Stimulated activated CD8-positive, alpha-beta memory T cell treated with anti-CD3 and anti-CD28 coated beads, Interleukin-4, amount 100 ng/mL, for 4 hours (primary cell): Measurements from ENCODE around the gene VEPH1.
"Not testable (repeated sequence)": the region's sequence is repeated elsewhere in the genome, so short reads cannot be mapped to it uniquely, and the experiment has no call there.

ENCODE experiments used
- DNase-seq, 2 donors: peaks; one replicate each; pipeline ENCODE4 v3.0.0-alpha.2; 2020; ENCODE audit warnings: low read depth in 2 of 2, low spot score in 1 of 2

VEPH1 gene

GRCh38 chr3:157355276-157355675 lies 147.9 kb downstream of the VEPH1 start:
- DNase-seq = no peak

DNA sequence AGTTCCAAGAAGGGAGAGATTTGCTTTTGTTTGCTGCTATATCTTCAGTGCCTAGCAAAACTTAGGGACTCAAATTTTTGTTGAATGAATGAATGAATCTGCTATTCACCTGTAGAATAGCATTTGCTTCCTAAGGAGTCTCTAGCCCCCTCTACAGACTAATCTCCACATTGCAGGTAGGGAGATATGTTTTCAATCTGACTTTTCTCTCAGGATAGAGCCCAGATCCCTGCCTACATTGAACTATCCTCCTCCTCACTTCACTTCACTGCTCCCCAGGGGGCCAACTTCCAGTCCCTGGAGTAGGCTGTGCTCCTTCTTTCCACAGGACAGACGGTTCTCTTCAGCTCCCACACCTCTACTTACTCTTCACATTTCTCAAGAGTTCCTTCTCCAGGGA lies 148.5 kb downstream of the VEPH1 start:
- no peak for DNase-seq

DNA sequence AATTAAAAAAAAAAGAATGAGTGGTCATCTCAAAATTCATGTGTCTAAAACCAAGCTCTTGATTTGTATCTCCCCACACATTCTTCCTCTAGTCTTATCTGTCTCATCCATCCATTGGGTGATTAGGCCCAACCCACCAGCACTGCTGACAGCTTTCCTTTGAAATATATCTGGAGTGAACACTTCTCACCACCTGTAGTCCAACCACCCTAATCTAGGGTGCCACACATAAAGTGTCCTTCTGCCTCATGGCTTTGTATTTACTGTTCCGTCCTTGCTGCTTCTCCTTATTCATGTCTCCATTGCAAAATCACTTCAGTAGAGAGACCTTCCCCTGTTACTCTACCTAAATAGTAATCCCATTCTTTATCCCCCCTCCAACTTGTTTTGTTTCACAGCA lies 149.0 kb downstream of the VEPH1 start:
- no peak for DNase-seq

- no peak for DNase-seq
Measured at GRCh38 chr3:157353652-157354051, 149.6 kb downstream of the VEPH1 start.

DNA sequence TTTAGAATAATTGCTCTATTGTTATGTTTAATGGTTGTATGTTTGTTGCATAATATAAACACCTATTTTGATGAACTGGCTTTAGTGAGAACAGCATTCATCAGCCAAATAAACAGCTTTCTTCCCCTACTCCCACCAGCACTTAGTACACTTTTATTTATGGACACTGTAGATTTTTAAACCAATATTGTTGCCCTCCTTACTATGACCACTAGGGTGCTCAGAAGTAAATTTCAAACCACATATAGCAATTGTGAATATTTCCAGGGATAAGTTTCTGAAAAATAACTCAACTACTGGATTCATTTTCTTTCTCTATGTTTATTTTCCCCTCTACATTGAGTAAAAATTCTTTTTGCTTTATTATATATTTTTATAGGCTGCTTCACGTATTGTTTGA lies 151.2 kb downstream of the VEPH1 start:
- DNase-seq = no peak

GRCh38 chr3:157350651-157351050 lies 152.6 kb downstream of the VEPH1 start:
- DNase-seq = not testable (repeated sequence)

DNA sequence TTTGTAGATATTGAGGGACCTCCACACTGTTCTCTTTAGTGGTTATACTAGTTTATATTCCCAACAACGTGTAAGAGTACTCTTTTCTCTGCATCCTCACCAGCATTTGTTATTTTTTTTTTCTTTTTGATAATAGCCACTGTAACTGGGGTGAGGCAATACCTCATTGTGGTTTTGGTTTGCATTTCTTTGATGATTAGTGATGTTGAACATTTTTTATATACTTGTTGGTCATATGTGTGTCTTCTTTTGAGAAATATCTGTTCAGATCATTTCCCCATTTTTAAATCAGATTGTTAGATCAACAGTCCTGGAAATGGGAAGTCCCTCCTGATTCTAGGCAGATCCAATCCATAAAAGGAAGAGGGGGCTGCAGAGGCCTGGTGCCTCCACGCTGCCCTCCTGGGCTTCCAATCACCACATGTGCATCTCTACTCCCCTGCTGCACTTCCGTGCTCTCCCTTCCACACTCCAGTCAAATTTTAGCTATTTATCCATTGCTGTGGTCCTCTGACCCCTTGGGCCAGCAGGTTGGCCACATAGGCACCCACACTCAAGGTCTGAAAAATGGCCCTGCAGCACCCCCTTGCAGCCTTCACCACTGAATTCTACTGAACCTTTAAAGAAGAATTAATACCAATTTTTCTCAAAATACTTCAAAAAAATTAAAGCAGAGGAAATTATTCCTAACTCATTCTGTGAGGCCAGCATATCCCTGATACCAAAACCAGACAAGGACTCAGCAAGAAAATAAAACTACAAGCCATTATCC lies 154.7 kb downstream of the VEPH1 start:
- not testable (repeated sequence) for DNase-seq

DNA sequence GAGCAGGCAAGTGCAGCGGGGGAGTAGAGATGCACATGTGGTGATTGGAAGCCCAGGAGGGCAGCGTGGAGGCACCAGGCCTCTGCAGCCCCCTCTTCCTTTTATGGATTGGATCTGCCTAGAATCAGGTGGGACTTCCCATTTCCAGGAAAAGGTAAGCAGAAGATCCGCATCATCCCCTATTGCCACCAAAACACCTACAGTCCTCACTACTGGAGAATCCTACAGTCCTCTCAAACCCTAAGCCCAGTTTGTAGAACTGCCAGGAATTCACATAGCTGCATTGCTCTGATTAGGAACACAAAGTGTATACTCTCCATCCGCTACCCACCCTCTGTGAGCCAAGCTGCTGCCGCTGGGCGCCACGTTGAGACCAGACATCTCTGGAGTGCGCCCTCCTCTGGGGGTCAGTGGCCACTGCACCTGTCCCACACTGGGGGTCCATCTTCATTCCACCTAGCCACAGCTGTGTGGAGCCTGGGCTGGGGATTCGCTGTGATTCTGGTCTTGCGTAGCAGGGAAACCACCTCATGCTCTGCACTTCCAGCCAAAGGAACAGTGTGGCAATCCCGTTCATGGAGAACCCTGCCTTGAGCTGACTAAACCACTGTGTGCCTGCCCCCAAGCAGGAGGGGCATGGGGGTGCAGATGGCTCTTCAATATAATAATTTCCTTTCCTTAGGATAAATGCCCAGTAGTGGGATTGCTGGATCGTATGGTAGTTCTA lies 155.5 kb downstream of the VEPH1 start:
- no peak for DNase-seq

- no peak for DNase-seq
Measured at GRCh38 chr3:157336252-157337009, 166.8 kb downstream of the VEPH1 start.

- DNase-seq = no peak
Measured at GRCh38 chr3:157335233-157336076, 167.8 kb downstream of the VEPH1 start.

DNA sequence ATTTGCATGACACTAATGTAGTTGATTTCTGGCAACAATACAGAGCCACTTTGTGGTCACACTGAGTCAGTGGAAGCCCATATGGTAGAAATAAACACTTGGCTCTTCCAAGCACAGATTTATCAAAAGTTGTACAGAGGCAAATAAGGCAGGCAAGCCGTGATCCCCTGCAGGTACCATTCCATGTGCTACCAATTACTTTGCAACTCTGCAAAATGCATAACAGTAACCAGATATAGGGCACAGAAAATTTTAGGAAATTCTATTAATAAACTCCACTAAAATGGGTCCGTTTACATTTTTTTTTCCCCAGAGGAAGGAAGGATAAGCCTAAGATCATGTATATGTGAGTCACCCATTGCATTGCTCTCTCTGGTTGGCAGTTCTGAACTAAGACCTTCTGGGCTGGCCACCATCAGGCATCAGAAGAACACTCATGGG lies 169.6 kb downstream of the VEPH1 start:
- no peak for DNase-seq

DNA sequence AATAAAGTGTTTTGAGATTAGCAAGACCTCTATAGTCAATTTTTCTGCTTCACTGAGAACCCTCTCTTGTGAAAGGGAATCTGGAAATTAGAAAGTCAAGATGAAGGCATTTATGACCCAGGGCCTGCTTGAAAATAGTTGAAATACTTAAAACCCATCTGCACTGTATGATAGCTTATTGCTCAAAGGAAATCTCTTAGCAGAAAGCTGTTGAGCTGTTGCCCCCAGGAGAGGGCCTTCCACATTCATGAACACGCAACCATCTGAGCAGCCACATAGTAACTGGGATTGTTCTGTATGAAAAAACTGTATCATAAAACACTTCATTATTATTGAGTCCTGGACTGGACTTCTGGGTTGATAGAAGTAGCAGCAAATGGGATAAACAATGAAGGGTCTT lies 173.0 kb downstream of the VEPH1 start:
- no peak for DNase-seq

- no peak for DNase-seq
Measured at GRCh38 chr3:157329551-157329950, 173.7 kb downstream of the VEPH1 start.

DNA sequence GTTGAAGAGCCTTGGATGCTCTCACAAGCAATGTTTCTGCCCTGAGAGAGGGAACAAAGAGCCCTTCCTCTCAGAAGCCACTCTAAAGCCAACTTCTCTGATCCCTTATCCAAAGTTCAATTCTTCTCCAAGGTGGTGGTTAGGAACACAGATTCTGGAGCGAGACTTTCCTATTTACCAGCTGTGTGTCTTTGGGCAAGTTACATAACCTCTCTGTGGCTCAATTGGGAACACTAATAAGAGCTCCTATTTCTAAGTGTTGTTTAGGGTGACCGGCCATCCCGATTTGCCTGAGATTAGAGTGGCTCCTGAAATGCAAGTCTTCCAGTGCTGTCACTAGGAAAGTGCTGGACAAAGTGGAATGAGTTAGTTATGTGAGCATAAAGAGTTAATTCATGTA lies 175.4 kb downstream of the VEPH1 start:
- no peak for DNase-seq

GRCh38 chr3:157327018-157327417 lies 176.2 kb downstream of the VEPH1 start:
- DNase-seq = no peak

GRCh38 chr3:157324869-157325268 lies 178.3 kb downstream of the VEPH1 start:
- DNase-seq = not testable (repeated sequence)

DNA sequence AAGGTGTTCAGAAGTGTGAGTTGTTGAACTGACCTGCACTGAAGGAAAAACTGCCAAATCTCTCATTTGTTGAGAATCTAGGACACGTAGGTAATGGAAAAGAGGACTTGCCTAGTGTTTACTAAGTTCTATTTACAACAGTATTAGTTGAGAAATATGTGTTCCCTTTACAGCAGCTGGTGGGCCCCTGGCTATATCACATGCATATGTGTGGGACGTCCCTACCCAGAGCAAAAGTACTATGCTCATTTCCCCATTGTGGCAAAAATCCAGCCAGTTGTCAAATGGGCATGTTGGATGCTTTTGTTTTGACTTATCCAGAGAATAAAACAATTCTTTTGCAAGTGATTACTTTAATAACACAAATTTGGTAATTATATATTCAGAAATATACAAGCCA lies 179.9 kb downstream of the VEPH1 start:
- no peak for DNase-seq

DNA sequence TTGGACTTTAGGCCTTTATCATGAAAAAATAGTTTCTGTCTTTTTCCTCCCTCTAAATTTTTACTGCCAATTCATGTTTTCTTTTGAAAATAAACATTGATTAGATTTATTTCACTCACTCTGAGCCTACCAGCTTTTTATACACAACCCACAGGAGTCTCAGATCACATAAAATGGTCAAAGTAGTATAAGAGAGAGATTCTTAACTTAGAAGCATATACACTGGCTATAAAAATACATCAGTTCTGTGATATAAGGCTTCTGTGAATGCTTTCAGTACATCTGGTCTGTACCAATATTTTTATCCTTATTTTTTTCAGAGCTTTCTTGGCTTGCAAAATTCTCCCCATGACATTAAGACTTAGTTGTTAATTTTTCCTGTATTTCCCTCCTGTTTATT lies 183.5 kb downstream of the VEPH1 start:
- no peak for DNase-seq

DNA sequence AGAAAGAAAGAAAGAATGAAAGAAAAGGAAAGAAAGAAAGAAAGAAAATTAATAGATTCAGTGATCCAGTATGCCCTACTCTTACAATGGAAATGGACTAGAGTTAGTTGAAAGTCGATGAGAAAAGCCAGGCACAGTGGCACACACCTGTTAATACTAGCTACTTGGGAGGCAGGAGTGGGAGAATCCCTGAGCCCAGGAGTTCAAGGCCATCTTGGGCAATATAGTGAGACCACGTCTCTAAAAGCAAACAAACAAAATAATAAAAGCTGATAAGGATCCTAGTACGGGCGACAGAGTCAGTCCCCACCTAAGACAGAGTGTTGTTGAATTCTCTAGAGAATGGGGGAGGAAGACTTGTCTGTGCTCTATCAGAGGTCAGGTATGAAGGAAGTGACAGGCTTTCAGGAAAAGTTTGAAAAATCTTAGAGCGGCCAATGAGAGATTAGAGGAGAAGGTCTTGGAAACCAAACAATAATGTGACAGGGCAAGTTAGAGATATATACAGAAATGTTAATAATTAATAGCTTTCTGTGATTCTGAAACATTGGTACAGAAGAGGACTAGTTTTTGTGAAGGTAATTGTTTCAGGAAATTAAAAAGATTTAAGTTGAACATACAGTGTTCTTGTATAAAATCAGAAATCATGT lies 184.5 kb downstream of the VEPH1 start:
- no peak for DNase-seq

DNA sequence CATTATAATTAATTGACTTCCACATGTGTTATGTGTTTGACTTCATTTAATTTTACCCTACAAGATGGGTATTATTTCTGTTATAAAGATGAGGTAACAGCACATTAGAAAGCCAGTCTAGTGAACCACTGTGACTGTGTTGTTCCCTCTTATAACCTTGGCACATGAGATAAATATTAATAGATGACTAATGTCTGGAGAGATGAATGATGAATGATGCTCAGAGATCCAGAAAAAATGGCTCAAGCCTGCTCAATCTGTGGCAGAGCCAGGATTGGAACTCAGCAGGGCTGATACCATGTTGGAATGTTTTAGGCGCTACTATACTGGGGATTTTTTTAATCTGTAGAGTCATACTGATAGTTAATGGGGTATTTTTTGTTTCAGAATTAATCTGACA lies 185.3 kb downstream of the VEPH1 start:
- DNase-seq = no peak
